ENCODE results near the gene RBMY1A1. TPM values are rescaled to one million over a fixed set of nuclear protein-coding genes. Genes with fewer than 3 reads are reported as not detected.
"Not testable (repeated sequence)": the region's sequence is repeated elsewhere in the genome, so short reads cannot be mapped to it uniquely, and the experiment has no call there.

Gene RBMY1A1
- total and polyA plus RNA-seq, 2 donors (not counting 1 experiment from before 2014, with no cell fraction given) = not detected

GRCh38 chrY:21585449-21585848 is 50.8 kb downstream of the RBMY1A1 start:
- Histone ChIP-seq H3K9ac (ENCODE audit: low read length) (no peak overlapping the region), H2AFZ (ENCODE audit: insufficient read depth, low read depth, low read length, poor library complexity, severe bottlenecking) (no peak overlapping the region), H3K4me2 (replicated peaks; ENCODE audit: low read depth, low read length, poor library complexity, severe bottlenecking) (no peak overlapping the region), H3K4me1 (ENCODE audit: control insufficient read depth in 2 of 2, insufficient read depth in 2 of 2, low read length in 2 of 2) (no peaks in the 10 kb centered on the region), H3K36me3 (replicated peaks in 1 of 2; ENCODE audit: control extremely low read depth in 1 of 2, control insufficient read depth in 1 of 2, extremely low read depth in 1 of 2, insufficient read depth in 2 of 2, low read length in 1 of 2) (no peaks in the 10 kb centered on the region), H4K20me1 (ENCODE audit: control insufficient read depth, insufficient read depth, low read length, poor library complexity, severe bottlenecking) (no peaks in the 10 kb centered on the region), H3K4me3 (ENCODE audit: control extremely low read depth in 1 of 5, extremely low read depth in 1 of 5, insufficient read depth in 1 of 5, low read depth in 2 of 5, low read length in 4 of 5) (no peak overlapping the region), H3K9me3 (ENCODE audit: control extremely low read depth in 1 of 3, control insufficient read depth in 2 of 3, insufficient read depth in 1 of 3, low read length in 2 of 3) (no peaks in the 10 kb centered on the region), H3K27ac (ENCODE audit: low read length in 2 of 2) (no peak overlapping the region), H3K27me3 (replicated peaks in 1 of 4; ENCODE audit: control extremely low read depth in 1 of 4, control insufficient read depth in 3 of 4, insufficient read depth in 4 of 4, low read length in 3 of 4) (no peaks in the 10 kb centered on the region), H3K79me2 (ENCODE audit: control insufficient read depth, insufficient read depth, low read length) (no peaks in the 10 kb centered on the region)
- H3K4me1 Mint-ChIP-seq = no peaks in the 10 kb centered on the region
- DNase-seq (no peak), ATAC-seq (ENCODE audit: low read depth) (no peak)
- H3K4me3 Mint-ChIP-seq = no peak overlapping the region
- intact Hi-C loops (cut with micrococcal nuclease) = no loop called here
- TF ChIP-seq EZH2 (IDR thresholded peaks at IDR 0.05; ENCODE audit: borderline replicate concordance, insufficient read depth, low read depth, low read length, poor library complexity, severe bottlenecking) (no peak), CTCF (IDR thresholded peaks at IDR 0.05) (no peak)
- ChIA-PET POLR2A (no interaction called here), CTCF (no interaction called here)
- no peak overlapping the region for H3K27ac Mint-ChIP-seq
- 92% methylated on average over 2 of the region's 6 CpGs for WGBS (ENCODE audit: insufficient coverage)
- no peaks in the 10 kb centered on the region for H3K9me3 Mint-ChIP-seq (ENCODE audit: insufficient read depth)
- no peaks in the 10 kb centered on the region for H3K27me3 Mint-ChIP-seq

GRCh38 chrY:21586454-21586853 is 51.8 kb downstream of the RBMY1A1 start:
- H3K9me3 Mint-ChIP-seq (ENCODE audit: insufficient read depth); H3K9ac ChIP-seq (ENCODE audit: low read length); H3K4me2 ChIP-seq (replicated peaks; ENCODE audit: low read depth, low read length, poor library complexity, severe bottlenecking); H2AFZ ChIP-seq (ENCODE audit: insufficient read depth, low read depth, low read length, poor library complexity, severe bottlenecking); H3K27ac Mint-ChIP-seq; H3K4me1 Mint-ChIP-seq; H3K79me2 ChIP-seq (ENCODE audit: control insufficient read depth, insufficient read depth, low read length); H3K27me3 Mint-ChIP-seq; H3K27ac ChIP-seq (ENCODE audit: low read length in 2 of 2); ATAC-seq (ENCODE audit: low read depth); intact Hi-C loops (cut with micrococcal nuclease); H3K4me1 ChIP-seq (ENCODE audit: control insufficient read depth in 2 of 2, insufficient read depth in 2 of 2, low read length in 2 of 2); H3K27me3 ChIP-seq (replicated peaks in 1 of 4; ENCODE audit: control extremely low read depth in 1 of 4, control insufficient read depth in 3 of 4, insufficient read depth in 4 of 4, low read length in 3 of 4); DNase-seq; POLR2A ChIA-PET; H3K4me3 ChIP-seq (ENCODE audit: control extremely low read depth in 1 of 5, extremely low read depth in 1 of 5, insufficient read depth in 1 of 5, low read depth in 2 of 5, low read length in 4 of 5); H3K36me3 ChIP-seq (replicated peaks in 1 of 2; ENCODE audit: control extremely low read depth in 1 of 2, control insufficient read depth in 1 of 2, extremely low read depth in 1 of 2, insufficient read depth in 2 of 2, low read length in 1 of 2); H3K4me3 Mint-ChIP-seq; H4K20me1 ChIP-seq (ENCODE audit: control insufficient read depth, insufficient read depth, low read length, poor library complexity, severe bottlenecking); CTCF ChIA-PET; H3K9me3 ChIP-seq (ENCODE audit: control extremely low read depth in 1 of 3, control insufficient read depth in 2 of 3, insufficient read depth in 1 of 3, low read length in 2 of 3): not testable (repeated sequence)
- 94% methylated on average over 5 of the region's 6 CpGs for WGBS (ENCODE audit: insufficient coverage)
